Transverse colon (tissue), 4 donors: ENCODE results near the gene ALG8.

Experiments used
- EP300 ChIP-seq: sonication (generic); formaldehyde crosslinking; IDR thresholded peaks from one replicate; pipeline ENCODE4 v1.6.1; 2017; ENCODE audit warnings: antibody characterized with exemption, low read depth
- POLR2A ChIP-seq: fragments of 450-650 bp; IDR thresholded peaks from one replicate; pipeline ENCODE4 v1.6.1; 2016; ENCODE audit warnings: antibody characterized with exemption, mild to moderate bottlenecking, moderate library complexity
- POLR2AphosphoS5 ChIP-seq, 3 donors: sonication (generic); formaldehyde crosslinking; IDR thresholded peaks; one replicate each; pipeline ENCODE4 v1.6.1; 2016; ENCODE audit warnings: antibody characterized with exemption in 3 of 3
- TF ChIP-seq, protein P1 (sequence below), 5 experiments: fragments of 200-600 bp in 3 of 5; fragments of 450-650 bp in 2 of 5; sonication (generic) in 3 of 5; IDR thresholded peaks; 1 replicate in 2 of 5; 2 replicates in 3 of 5; pipeline ENCODE4 v1.5.1; 2016 to 2017; ENCODE audit warnings: antibody characterized with exemption in 5 of 5, inconsistent platforms in 3 of 5, mild to moderate bottlenecking in 2 of 5, moderate library complexity in 1 of 5

DNA sequence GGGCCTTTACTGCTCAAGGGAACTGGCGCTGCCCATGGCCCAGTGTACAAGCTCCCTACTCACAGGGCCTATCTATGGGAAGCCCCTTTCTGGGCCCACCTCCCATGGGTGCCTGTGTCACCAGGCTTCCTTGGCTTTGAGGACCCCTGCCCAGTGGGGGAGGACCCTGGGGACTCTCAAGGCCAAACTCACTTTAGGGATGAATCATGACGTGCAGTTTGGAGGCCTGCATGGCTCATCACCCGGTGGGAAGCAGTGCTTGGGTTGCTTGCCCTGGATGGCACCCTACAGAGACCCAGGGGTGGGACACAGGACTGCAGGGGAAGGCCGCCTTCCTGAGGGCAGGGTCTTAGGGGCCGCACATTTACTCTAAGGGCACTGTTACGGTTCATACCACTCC lies 32.5 kb upstream of the ALG8 start:
- TF ChIP-seq EP300 (no peak), POLR2AphosphoS5 (IDR thresholded peaks at IDR 0.05) (no peak), POLR2A (no peak)
- TF ChIP-seq, protein P1, sequence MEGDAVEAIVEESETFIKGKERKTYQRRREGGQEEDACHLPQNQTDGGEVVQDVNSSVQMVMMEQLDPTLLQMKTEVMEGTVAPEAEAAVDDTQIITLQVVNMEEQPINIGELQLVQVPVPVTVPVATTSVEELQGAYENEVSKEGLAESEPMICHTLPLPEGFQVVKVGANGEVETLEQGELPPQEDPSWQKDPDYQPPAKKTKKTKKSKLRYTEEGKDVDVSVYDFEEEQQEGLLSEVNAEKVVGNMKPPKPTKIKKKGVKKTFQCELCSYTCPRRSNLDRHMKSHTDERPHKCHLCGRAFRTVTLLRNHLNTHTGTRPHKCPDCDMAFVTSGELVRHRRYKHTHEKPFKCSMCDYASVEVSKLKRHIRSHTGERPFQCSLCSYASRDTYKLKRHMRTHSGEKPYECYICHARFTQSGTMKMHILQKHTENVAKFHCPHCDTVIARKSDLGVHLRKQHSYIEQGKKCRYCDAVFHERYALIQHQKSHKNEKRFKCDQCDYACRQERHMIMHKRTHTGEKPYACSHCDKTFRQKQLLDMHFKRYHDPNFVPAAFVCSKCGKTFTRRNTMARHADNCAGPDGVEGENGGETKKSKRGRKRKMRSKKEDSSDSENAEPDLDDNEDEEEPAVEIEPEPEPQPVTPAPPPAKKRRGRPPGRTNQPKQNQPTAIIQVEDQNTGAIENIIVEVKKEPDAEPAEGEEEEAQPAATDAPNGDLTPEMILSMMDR (IDR thresholded peaks at IDR 0.05) = no peak
